Keratinocyte (primary cell): Measurements from ENCODE around the gene DHRSX. TPM values are rescaled to one million over a fixed set of nuclear protein-coding genes. Genes with fewer than 3 reads are reported as not detected.

Source experiments
- DNase-seq: peaks from one replicate; pipeline ENCODE4 v3.0.0-alpha.2; 2011; ENCODE audit warnings: low read depth, missing footprints, low spot score
- FAIRE-seq: peaks from 2 replicates; lab custom pipeline; 2011; peaks lifted over from hg19 to GRCh38; lab: Jason Lieb, UNC
- H2AFZ ChIP-seq: 2 replicates; pipeline ENCODE4 v1.6.0; 2012; ENCODE audit warnings: low read length, control low read depth, inconsistent platforms; ENCODE audit not compliant: control insufficient read depth
- H3K27ac ChIP-seq: 2 replicates; pipeline ENCODE4 v1.5.1; 2011; ENCODE audit warnings: low read length; ENCODE audit not compliant: control insufficient read depth, insufficient read depth
- H3K27me3 ChIP-seq: 3 replicates; pipeline ENCODE4 v1.6.0; 2011; ENCODE audit warnings: low read length; ENCODE audit not compliant: control insufficient read depth, insufficient read depth; ENCODE audit errors: extremely low read depth
- H3K36me3 ChIP-seq, 2 experiments: 2 replicates in 1 of 2; 3 replicates in 1 of 2; pipeline ENCODE4 v1.5.1; 2011; ENCODE audit warnings: low read length in 2 of 2, mild to moderate bottlenecking in 1 of 2; ENCODE audit not compliant: control insufficient read depth in 2 of 2, insufficient read depth in 2 of 2; ENCODE audit errors: extremely low read depth in 1 of 2
- H3K4me1 ChIP-seq: 3 replicates; pipeline ENCODE4 v1.5.1; 2011; ENCODE audit warnings: low read length; ENCODE audit not compliant: control insufficient read depth, insufficient read depth; ENCODE audit errors: extremely low read depth
- H3K4me2 ChIP-seq: 3 replicates; pipeline ENCODE4 v1.6.0; 2011; ENCODE audit warnings: low read depth, low read length; ENCODE audit not compliant: control insufficient read depth, insufficient read depth; ENCODE audit errors: extremely low read depth
- H3K4me3 ChIP-seq, 3 experiments: fragments of 200-600 bp in 1 of 3; sonication (generic) in 1 of 3; 2 replicates in 2 of 3; 3 replicates in 1 of 3; pipeline ENCODE4 v1.5.1; 2011 to 2016; ENCODE audit warnings: low read length in 3 of 3, mild to moderate bottlenecking in 3 of 3, control low read depth in 2 of 3, inconsistent platforms in 1 of 3, low read depth in 1 of 3, mixed read lengths in 1 of 3, mixed run types in 1 of 3, moderate library complexity in 1 of 3; ENCODE audit not compliant: control insufficient read depth in 2 of 3, insufficient read depth in 2 of 3; ENCODE audit errors: extremely low read depth in 1 of 3
- H3K79me2 ChIP-seq: 2 replicates; pipeline ENCODE4 v1.6.0; 2012; ENCODE audit warnings: low read length; ENCODE audit not compliant: control insufficient read depth, insufficient read depth
- H3K9ac ChIP-seq: 3 replicates; pipeline ENCODE4 v1.6.0; 2011; ENCODE audit warnings: low read length; ENCODE audit not compliant: control insufficient read depth, insufficient read depth; ENCODE audit errors: extremely low read depth
- H3K9me1 ChIP-seq: 3 replicates; pipeline ENCODE4 v1.6.0; 2011; ENCODE audit warnings: low read length; ENCODE audit not compliant: control insufficient read depth, insufficient read depth; ENCODE audit errors: extremely low read depth
- H3K9me3 ChIP-seq: 2 replicates; pipeline ENCODE4 v1.5.1; 2012; ENCODE audit warnings: low read depth, low read length; ENCODE audit not compliant: control insufficient read depth
- H4K20me1 ChIP-seq: 3 replicates; pipeline ENCODE4 v1.6.0; 2011; ENCODE audit warnings: low read length; ENCODE audit not compliant: control insufficient read depth, insufficient read depth; ENCODE audit errors: extremely low read depth
- EZH2 ChIP-seq: IDR thresholded peaks from one replicate; pipeline ENCODE4 v1.6.1; 2012; ENCODE audit warnings: inconsistent platforms, mild to moderate bottlenecking, low read length, moderate library complexity
- dilution Hi-C: fragments of 300-500 bp; cut with MboI; formaldehyde crosslinking; loops from one replicate; pipeline ENCODE4 v1.7.0; 2020; ENCODE audit warnings: low sequenced_read_pairs; ENCODE audit not compliant: extremely low pct_ligation_motif_present
- polyA plus RNA-seq, 5 experiments: library from polyadenylated mRNA; depleted of rRNA in 3 of 5; stranded (reverse) in 3 of 5; stranded (forward) in 1 of 5; unstranded in 1 of 5; fragments of >200 nt; gene quantifications; 1 replicate in 1 of 5; 2 replicates in 3 of 5; 3 replicates in 1 of 5; pipeline versions ENCODE4 v1.2.1 to v1.2.3, GENCODE V29; 2011 to 2012; ENCODE audit warnings: missing spikeins in 2 of 5, low read depth in 1 of 5, low replicate concordance in 1 of 5
- TF ChIP-seq, protein P1 (sequence below), 3 experiments: IDR thresholded peaks in 1 of 3; conservative IDR thresholded peaks in 1 of 3; optimal IDR thresholded peaks in 1 of 3; 2 replicates in 2 of 3; 3 replicates in 1 of 3; pipeline versions ENCODE3 to v1.5.1; 2011; ENCODE audit warnings: low read length in 3 of 3, mild to moderate bottlenecking in 3 of 3, moderate library complexity in 2 of 3, control low read depth in 1 of 3, inconsistent platforms in 1 of 3; ENCODE audit not compliant: insufficient read depth in 2 of 3; ENCODE audit errors: extremely low read depth in 1 of 3

The DHRSX gene
- polyA plus RNA-seq, 1 donor (not counting 4 experiments of a cell fraction or from before 2014, with no cell fraction given): 20.4 TPM

DNA sequence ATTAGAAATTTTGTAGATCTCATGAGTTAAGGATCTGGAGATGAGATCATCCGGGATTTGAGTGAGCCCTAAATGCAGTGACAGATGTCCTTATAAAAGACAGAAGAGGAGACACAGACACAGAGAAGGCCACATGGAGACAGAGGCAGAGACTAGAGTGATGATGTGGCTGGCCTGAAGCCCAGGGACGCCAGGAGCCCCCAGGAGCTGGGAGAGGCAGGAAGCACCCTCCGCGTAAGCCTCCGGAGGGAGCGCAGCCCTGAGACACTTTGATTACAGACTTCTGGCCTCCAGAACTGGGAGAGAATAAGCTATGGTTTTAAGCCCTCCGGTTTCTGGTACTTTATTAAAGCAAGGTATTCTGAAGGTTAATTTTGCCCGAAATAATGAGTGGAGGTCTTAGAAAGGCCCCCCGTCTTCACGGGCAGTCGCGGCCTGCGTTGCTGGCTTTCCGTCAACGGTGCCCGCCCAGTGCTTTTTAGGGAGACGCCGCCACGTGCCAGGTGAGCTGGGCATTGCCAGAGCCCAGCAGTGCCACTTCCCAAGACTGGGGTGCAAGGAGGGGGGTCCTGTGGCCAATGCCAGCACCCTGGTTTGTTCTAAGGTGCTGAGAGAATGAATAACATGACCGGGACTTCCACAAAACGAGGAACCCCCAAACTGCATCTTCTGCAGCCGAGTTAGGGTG is 8.1 kb downstream of the DHRSX start:
- dilution Hi-C loops: no loop called here
- no peaks in the 10 kb centered on the region for H3K9me1 ChIP-seq
- no peak for DNase-seq
- no peaks in the 10 kb centered on the region for H3K9me3 ChIP-seq
- H3K36me3 ChIP-seq: peaks cover 13 to 18% of the 10 kb centered on the region in 2 experiments
- no peaks in the 10 kb centered on the region for H3K4me1 ChIP-seq
- no peaks in the 10 kb centered on the region for H3K27me3 ChIP-seq
- no peak overlapping the region for H2AFZ ChIP-seq
- no peak for FAIRE-seq
- no peaks in the 10 kb centered on the region for H4K20me1 ChIP-seq
- H3K4me3 ChIP-seq: no peak overlapping the region
- no peak overlapping the region for H3K9ac ChIP-seq
- no peak overlapping the region for H3K4me2 ChIP-seq
- peaks cover 35% of the 10 kb centered on the region for H3K79me2 ChIP-seq
- TF ChIP-seq, protein P1, sequence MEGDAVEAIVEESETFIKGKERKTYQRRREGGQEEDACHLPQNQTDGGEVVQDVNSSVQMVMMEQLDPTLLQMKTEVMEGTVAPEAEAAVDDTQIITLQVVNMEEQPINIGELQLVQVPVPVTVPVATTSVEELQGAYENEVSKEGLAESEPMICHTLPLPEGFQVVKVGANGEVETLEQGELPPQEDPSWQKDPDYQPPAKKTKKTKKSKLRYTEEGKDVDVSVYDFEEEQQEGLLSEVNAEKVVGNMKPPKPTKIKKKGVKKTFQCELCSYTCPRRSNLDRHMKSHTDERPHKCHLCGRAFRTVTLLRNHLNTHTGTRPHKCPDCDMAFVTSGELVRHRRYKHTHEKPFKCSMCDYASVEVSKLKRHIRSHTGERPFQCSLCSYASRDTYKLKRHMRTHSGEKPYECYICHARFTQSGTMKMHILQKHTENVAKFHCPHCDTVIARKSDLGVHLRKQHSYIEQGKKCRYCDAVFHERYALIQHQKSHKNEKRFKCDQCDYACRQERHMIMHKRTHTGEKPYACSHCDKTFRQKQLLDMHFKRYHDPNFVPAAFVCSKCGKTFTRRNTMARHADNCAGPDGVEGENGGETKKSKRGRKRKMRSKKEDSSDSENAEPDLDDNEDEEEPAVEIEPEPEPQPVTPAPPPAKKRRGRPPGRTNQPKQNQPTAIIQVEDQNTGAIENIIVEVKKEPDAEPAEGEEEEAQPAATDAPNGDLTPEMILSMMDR (optimal IDR thresholded peaks at IDR 0.05 in 1 of 3, IDR thresholded peaks at IDR 0.05 in 1 of 3, conservative IDR thresholded peaks at IDR 0.05 in 1 of 3; ENCODE audit: extremely low read depth in 1 of 3, insufficient read depth in 2 of 3, low read length in 3 of 3): no peak
- no peak for TF ChIP-seq EZH2
- no peak overlapping the region for H3K27ac ChIP-seq

DNA sequence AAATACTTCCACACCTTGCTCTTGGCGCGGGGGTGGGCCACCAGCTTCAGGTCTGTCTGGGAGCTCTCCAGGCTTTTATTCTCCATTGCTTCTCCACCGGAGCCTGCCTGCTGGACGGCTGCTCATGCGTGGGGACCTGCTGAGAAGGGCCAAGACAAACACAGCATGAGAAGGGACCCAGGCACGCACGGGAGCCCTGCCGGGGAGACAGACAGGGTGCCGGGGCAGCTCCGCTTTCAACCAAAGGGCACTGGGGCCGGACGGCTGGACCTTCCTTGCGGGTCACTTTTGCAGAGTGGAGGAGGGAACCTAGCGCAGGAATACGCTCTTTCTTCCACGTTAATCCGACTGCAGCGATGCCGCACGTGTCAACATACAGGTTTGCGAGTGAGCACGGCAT is 10.1 kb downstream of the DHRSX start:
- peaks cover 25% of the 10 kb centered on the region for H3K79me2 ChIP-seq
- dilution Hi-C loops: no loop called here

More for the DNA sequence above, 10.1 kb downstream of the DHRSX start:
- no peaks in the 10 kb centered on the region for H3K9me1 ChIP-seq
- H3K4me3 ChIP-seq: no peak overlapping the region
- no peak overlapping the region for H3K27ac ChIP-seq
- H3K4me1 ChIP-seq: no peaks in the 10 kb centered on the region
- no peak overlapping the region for H3K9ac ChIP-seq
- no peaks in the 10 kb centered on the region for H3K9me3 ChIP-seq
- DNase-seq (no peak), FAIRE-seq (no peak)
- H3K4me2 ChIP-seq: no peak overlapping the region
- no peak overlapping the region for H2AFZ ChIP-seq
- H4K20me1 ChIP-seq: no peaks in the 10 kb centered on the region
- TF ChIP-seq, protein P1 (optimal IDR thresholded peaks at IDR 0.05 in 1 of 3, IDR thresholded peaks at IDR 0.05 in 1 of 3, conservative IDR thresholded peaks at IDR 0.05 in 1 of 3; ENCODE audit: extremely low read depth in 1 of 3, insufficient read depth in 2 of 3, low read length in 3 of 3): no peak
- no peak for TF ChIP-seq EZH2
- no peaks in the 10 kb centered on the region for H3K27me3 ChIP-seq
- peaks cover 19 to 22% of the 10 kb centered on the region in 2 experiments for H3K36me3 ChIP-seq
